HG03175 (cell line): ENCODE measurements around the gene ZNF574.

Source experiments
- ATAC-seq: cut with Tn5 transposase; IDR thresholded peaks from one replicate; pipeline ENCODE4 v1.9.1; 2021; ENCODE audit warnings: mild to moderate bottlenecking, moderate library complexity; ENCODE audit not compliant: unreplicated experiment

ZNF574 gene

GRCh38 chr19:42122691-42123607 lies 47.0 kb downstream of the ZNF574 start:
- no peak for ATAC-seq

GRCh38 chr19:42123765-42124164 lies 47.8 kb downstream of the ZNF574 start:
- no peak for ATAC-seq

- no peak for ATAC-seq
Observed at GRCh38 chr19:42124386-42124901, 48.5 kb downstream of the ZNF574 start.

GRCh38 chr19:42125536-42125935 lies 49.6 kb downstream of the ZNF574 start:
- ATAC-seq: no peak

GRCh38 chr19:42126574-42126973 lies 50.6 kb downstream of the ZNF574 start:
- ATAC-seq: no peak

- ATAC-seq: peak; percentile 67
Observed at GRCh38 chr19:42129399-42130253, 53.7 kb downstream of the ZNF574 start.

GRCh38 chr19:42130254-42130573 lies 54.2 kb downstream of the ZNF574 start:
- no peak for ATAC-seq
